T-cell (primary cell): ENCODE results near the gene CNEP1R1. TPM values are rescaled to one million over a fixed set of nuclear protein-coding genes. Genes with fewer than 3 reads are reported as not detected.

ENCODE experiments used
- ATAC-seq, 4 experiments: fragments of 200-7000 bp in 3 of 4; fragments of 150-1000 bp in 1 of 4; cut with Tn5 transposase; replicated peaks in 1 of 4; 1 replicate in 3 of 4; 2 replicates in 1 of 4; pipeline ENCODE4 v1.10.0; 2021; ENCODE audit warnings: moderate library complexity in 3 of 4, mild to moderate bottlenecking in 2 of 4, moderate number of reproducible peaks in 1 of 4
- CTCF ChIA-PET, 2 donors: fragments of 300-600 bp; sonication (Branson Sonifier 250); formaldehyde crosslinking; loops; one replicate each; lab custom pipeline; 2022; ENCODE audit warnings: antibody characterized with exemption in 2 of 2; lab: Charles Lee
- POLR2A ChIA-PET, 2 donors: fragments of 300-600 bp; sonication (Branson Sonifier 250); formaldehyde crosslinking; loops; one replicate each; lab custom pipeline; 2022; ENCODE audit warnings: antibody characterized with exemption in 2 of 2; lab: Charles Lee
- DNase-seq, 35 experiments: peaks; one replicate each; pipeline versions ENCODE4 v3.0.0 to v3.0.0-alpha.2; 2013 to 2023
- H3K27ac ChIP-seq: one replicate; pipeline ENCODE4 v1.5.1; 2013; ENCODE audit warnings: low read length
- H3K27me3 ChIP-seq, 2 experiments: replicated peaks in 1 of 2; 1 replicate in 1 of 2; 2 replicates in 1 of 2; pipeline versions ENCODE4 v1.6.1 to v1.7.0; 2013; ENCODE audit warnings: low read length in 1 of 2, mixed read lengths in 1 of 2; ENCODE audit not compliant: control insufficient read depth in 2 of 2, insufficient read depth in 2 of 2; ENCODE audit errors: extremely low read depth in 1 of 2
- H3K36me3 ChIP-seq, 2 donors: 1 replicate in 1 of 2; 2 replicates in 1 of 2; pipeline versions ENCODE4 v1.6.1 to v1.7.0; 2013; ENCODE audit warnings: low read length in 1 of 2; ENCODE audit not compliant: control insufficient read depth in 2 of 2, insufficient read depth in 1 of 2; ENCODE audit errors: extremely low read depth in 1 of 2
- H3K4me1 ChIP-seq, 2 experiments: 1 replicate in 1 of 2; 2 replicates in 1 of 2; pipeline versions ENCODE4 v1.6.1 to v1.7.0; 2013; ENCODE audit warnings: low read length in 2 of 2, mixed read lengths in 1 of 2; ENCODE audit not compliant: insufficient read depth in 2 of 2, control insufficient read depth in 1 of 2; ENCODE audit errors: extremely low read depth in 1 of 2
- H3K4me3 ChIP-seq, 2 donors: 1 replicate in 1 of 2; 2 replicates in 1 of 2; pipeline versions ENCODE4 v1.5.1 to v1.7.0; 2013; ENCODE audit warnings: mild to moderate bottlenecking in 2 of 2, low read length in 1 of 2, moderate library complexity in 1 of 2; ENCODE audit not compliant: control insufficient read depth in 1 of 2; ENCODE audit errors: extremely low read depth in 1 of 2
- H3K9me3 ChIP-seq: 2 replicates; pipeline ENCODE4 v1.7.0; 2013
- H3K27ac Mint-ChIP-seq, 2 donors: one replicate each; pipeline ENCODE4 v1.8.0; 2020 to 2021; ENCODE audit warnings: mild to moderate bottlenecking in 2 of 2, mixed read lengths in 2 of 2
- H3K27me3 Mint-ChIP-seq, 2 donors: one replicate each; pipeline ENCODE4 v1.8.0; 2021 to 2022; ENCODE audit warnings: mixed read lengths in 2 of 2
- H3K36me3 Mint-ChIP-seq: one replicate; pipeline ENCODE4 v1.8.0; 2021; ENCODE audit warnings: mixed read lengths
- H3K4me1 Mint-ChIP-seq, 3 donors: one replicate each; pipeline ENCODE4 v1.8.0; 2020 to 2022; ENCODE audit warnings: mixed read lengths in 3 of 3, mild to moderate bottlenecking in 1 of 3
- H3K4me3 Mint-ChIP-seq, 3 donors: one replicate each; pipeline ENCODE4 v1.8.0; 2020 to 2022; ENCODE audit warnings: mild to moderate bottlenecking in 3 of 3, mixed read lengths in 3 of 3, moderate library complexity in 3 of 3
- H3K9me3 Mint-ChIP-seq, 3 donors: one replicate each; pipeline ENCODE4 v1.8.0; 2020 to 2022; ENCODE audit warnings: mixed read lengths in 3 of 3
- WGBS: methylation state at CpG from one replicate; pipeline ENCODE4 v1.1.5; 2013; ENCODE audit warnings: missing lambda C conversion rate; ENCODE audit not compliant: insufficient coverage; 5-methylcytosine and 5-hydroxymethylcytosine counted together
- total RNA-seq, 35 experiments: library from RNA in 6 of 35; stranded (reverse) in 6 of 35; fragments of 120-200 nt in 1 of 35; gene quantifications; one replicate each; pipeline versions ENCODE4 v1.2.1 to v1.2.4 and lab custom pipeline; 2013 to 2026

The CNEP1R1 gene
- total RNA-seq, 5 donors from 2014 or later (not counting 1 experiment from before 2014, with no cell fraction given): 26.7 to 32.9 (median 27.5) TPM

- no peaks in the 10 kb centered on the region for H3K27me3 Mint-ChIP-seq
- peaks cover 0 to 2% of the 10 kb centered on the region in 2 experiments for H3K27me3 ChIP-seq
- no peak overlapping the region for H3K4me3 Mint-ChIP-seq
- no peak overlapping the region for H3K27ac ChIP-seq
- no peaks in the 10 kb centered on the region for H3K4me1 ChIP-seq
- POLR2A ChIA-PET: no interaction called here
- H3K4me1 Mint-ChIP-seq: no peaks in the 10 kb centered on the region
- H3K27ac Mint-ChIP-seq: no peak overlapping the region
- no peak for DNase-seq
- 68% methylated on average over 2 of the region's 5 CpGs for WGBS
- H3K9me3 ChIP-seq: no peaks in the 10 kb centered on the region
- no peaks in the 10 kb centered on the region for H3K9me3 Mint-ChIP-seq
- no peaks in the 10 kb centered on the region for H3K36me3 Mint-ChIP-seq
- H3K36me3 ChIP-seq: no peaks in the 10 kb centered on the region
- ATAC-seq: no peak
- CTCF ChIA-PET: no interaction called here
- no peak overlapping the region for H3K4me3 ChIP-seq
These were observed 37.6 kb upstream of the CNEP1R1 start for GRCh38 chr16:49987381-49987780.

DNA sequence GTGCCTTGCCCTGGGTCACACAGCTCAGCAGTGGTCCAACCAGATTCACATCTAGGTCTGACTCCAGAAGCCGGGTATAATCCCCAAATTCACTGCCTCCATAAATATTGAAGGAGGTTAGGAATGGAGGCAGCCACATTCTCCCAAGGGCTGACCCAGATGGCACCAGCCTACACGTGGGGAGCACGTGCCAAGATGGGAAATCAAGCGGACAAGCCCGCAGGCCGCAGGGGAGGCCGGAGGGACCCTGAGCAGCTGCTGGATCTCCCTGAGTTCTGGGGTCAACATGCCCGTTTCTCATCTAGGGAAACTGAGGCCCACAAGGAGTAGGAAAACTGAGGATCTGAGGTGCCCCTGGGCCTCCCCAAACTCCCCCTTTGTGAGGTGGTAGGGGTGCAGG is 32.2 kb upstream of the CNEP1R1 start:
- ChIA-PET CTCF (no interaction called here), POLR2A (no interaction called here)
- no peaks in the 10 kb centered on the region for H3K9me3 Mint-ChIP-seq
- peaks cover 2 to 11% of the 10 kb centered on the region in 2 experiments for H3K27me3 ChIP-seq
- H3K4me3 Mint-ChIP-seq: no peak overlapping the region
- peaks cover 0 to 6% of the 10 kb centered on the region in 2 donors for H3K27me3 Mint-ChIP-seq
- H3K9me3 ChIP-seq: no peaks in the 10 kb centered on the region
- no peaks in the 10 kb centered on the region for H3K4me1 Mint-ChIP-seq
- H3K27ac Mint-ChIP-seq: no peak overlapping the region
- H3K4me1 ChIP-seq: no peaks in the 10 kb centered on the region
- WGBS: 83% methylated on average over 7 of the region's 8 CpGs
- no peak for DNase-seq
- H3K36me3 ChIP-seq: no peaks in the 10 kb centered on the region
- no peak for ATAC-seq
- H3K27ac ChIP-seq: no peak overlapping the region
- H3K36me3 Mint-ChIP-seq: no peaks in the 10 kb centered on the region
- no peak overlapping the region for H3K4me3 ChIP-seq

DNA sequence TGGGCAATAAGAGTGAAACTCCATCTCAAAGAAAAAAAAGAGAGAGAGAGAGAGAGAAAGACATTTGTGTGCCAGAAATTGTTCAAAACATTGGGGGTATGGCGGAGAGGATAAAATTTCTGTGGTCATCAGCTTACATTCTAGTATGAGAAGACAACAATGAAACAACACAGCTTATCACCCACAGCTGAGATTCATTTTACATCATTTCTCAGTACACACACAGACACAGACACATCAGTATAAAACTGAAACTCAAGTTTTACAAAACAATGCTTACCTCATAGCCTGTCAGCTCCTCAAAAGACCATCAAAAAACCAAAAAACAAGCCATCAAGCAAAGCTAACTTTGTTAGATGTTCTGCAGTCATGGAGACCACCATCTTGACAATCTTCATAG is 31.4 kb upstream of the CNEP1R1 start:
- no peak overlapping the region for H3K4me3 Mint-ChIP-seq
- POLR2A ChIA-PET: interaction anchor here in 1 of 2 donors (0.5 kb wide), 1 partner anchor 813 kb away, joined by 3 read pairs; no protein-coding TSS in a partner anchor
- Histone ChIP-seq H3K27ac (no peak overlapping the region), H3K9me3 (no peaks in the 10 kb centered on the region), H3K27me3 (peaks cover 2 to 11% of the 10 kb centered on the region in 2 experiments), H3K4me1 (no peaks in the 10 kb centered on the region), H3K36me3 (no peaks in the 10 kb centered on the region), H3K4me3 (no peak overlapping the region)
- DNase-seq: no peak
- no peak for ATAC-seq
- peaks cover 0 to 10% of the 10 kb centered on the region in 2 donors for H3K27me3 Mint-ChIP-seq
- no peak overlapping the region for H3K27ac Mint-ChIP-seq
- no peaks in the 10 kb centered on the region for H3K9me3 Mint-ChIP-seq
- CTCF ChIA-PET: no interaction called here
- WGBS: no CpG with 5 or more reads among the region's 1 CpG
- H3K4me1 Mint-ChIP-seq: no peaks in the 10 kb centered on the region
- no peaks in the 10 kb centered on the region for H3K36me3 Mint-ChIP-seq

DNA sequence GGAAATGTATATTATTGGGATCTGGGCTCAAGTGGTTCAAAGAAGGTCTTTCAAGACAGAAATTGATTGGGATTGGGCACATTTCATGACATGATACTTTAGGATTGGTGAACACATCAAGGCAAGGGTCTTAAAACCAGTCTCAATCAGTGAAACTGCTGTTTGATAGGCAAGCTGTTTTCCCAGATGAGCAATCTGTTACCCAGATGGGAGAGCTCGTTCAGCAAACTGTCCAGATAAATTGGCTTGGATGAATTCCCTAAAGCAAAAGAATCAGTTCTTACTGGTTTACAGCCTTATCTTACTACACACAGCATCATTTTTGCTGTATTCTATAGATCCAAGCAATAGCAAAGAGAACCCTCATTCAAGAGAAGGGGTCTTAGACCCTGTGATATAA is 31.0 kb upstream of the CNEP1R1 start:
- no peak overlapping the region for H3K27ac Mint-ChIP-seq
- no peaks in the 10 kb centered on the region for H3K4me1 Mint-ChIP-seq
- no peaks in the 10 kb centered on the region for H3K4me1 ChIP-seq
- no peak overlapping the region for H3K4me3 Mint-ChIP-seq
- H3K27me3 ChIP-seq: peaks cover 2 to 11% of the 10 kb centered on the region in 2 experiments
- DNase-seq: no peak
- POLR2A ChIA-PET: no interaction called here
- no peaks in the 10 kb centered on the region for H3K36me3 Mint-ChIP-seq
- H3K9me3 ChIP-seq: no peaks in the 10 kb centered on the region
- ATAC-seq: no peak
- WGBS: no CpG with 5 or more reads among the region's 1 CpG
- H3K4me3 ChIP-seq: no peak overlapping the region
- no peaks in the 10 kb centered on the region for H3K9me3 Mint-ChIP-seq
- CTCF ChIA-PET: no interaction called here
- peaks cover 1 to 14% of the 10 kb centered on the region in 2 donors for H3K27me3 Mint-ChIP-seq
- no peaks in the 10 kb centered on the region for H3K36me3 ChIP-seq
- no peak overlapping the region for H3K27ac ChIP-seq

DNA sequence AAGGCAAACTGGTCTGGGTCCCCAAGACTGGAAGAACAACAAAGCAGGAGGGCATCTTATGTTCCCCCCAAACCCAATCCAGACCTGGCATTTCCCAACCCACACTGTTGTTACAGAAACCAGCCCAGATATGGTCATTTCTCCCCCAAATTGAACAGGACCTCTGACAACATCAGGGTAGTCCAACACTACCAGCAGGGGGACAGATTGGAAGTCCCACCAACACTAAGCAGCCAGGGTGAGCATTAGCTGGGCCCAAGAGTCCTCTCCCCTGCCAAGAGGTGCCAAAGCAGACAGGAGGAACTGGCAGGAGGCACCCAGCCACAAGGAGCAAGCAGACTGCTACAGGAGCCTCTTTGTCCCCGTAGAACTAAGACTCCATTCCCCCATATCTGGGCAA is 29.3 kb upstream of the CNEP1R1 start:
- Mint-ChIP-seq H3K4me1 (no peaks in the 10 kb centered on the region), H3K36me3 (no peaks in the 10 kb centered on the region), H3K9me3 (no peaks in the 10 kb centered on the region), H3K27ac (no peak overlapping the region), H3K27me3 (peaks cover 5 to 20% of the 10 kb centered on the region in 2 donors), H3K4me3 (no peak overlapping the region)
- ChIA-PET CTCF (no interaction called here), POLR2A (no interaction called here)
- Histone ChIP-seq H3K36me3 (no peaks in the 10 kb centered on the region), H3K4me1 (no peaks in the 10 kb centered on the region), H3K27ac (no peak overlapping the region), H3K4me3 (no peak overlapping the region), H3K27me3 (peaks cover 2 to 11% of the 10 kb centered on the region in 2 experiments), H3K9me3 (no peaks in the 10 kb centered on the region)
- DNase-seq (no peak), ATAC-seq (no peak)
- WGBS: 50% methylated on average over 1 of the region's 1 CpG

DNA sequence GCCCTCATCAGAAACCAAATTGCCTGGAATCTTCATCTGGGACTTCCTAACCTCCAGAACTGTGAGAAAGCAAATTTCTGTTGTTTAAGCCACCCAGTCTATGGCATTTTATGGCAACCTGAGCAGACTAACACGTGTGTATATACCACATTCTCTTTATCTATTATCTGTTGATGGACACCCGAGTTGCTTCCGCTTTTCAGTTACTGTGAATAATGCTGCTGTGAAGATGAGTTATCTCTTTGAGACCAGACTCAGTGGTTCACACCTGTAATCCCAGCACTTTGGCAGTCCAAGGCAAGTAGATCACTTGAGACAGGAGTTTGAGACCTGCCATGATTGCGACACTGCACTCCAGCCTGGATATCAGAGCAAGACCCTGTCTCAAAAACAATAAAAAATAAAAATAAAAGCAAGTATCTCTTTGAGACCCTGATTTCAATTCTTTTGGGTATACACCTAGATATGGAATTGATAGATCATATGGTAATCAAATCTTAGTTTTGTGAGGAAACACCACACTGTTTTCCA is 27.2 kb upstream of the CNEP1R1 start:
- CTCF ChIA-PET: interaction anchor here in 1 of 2 donors (0.8 kb wide), 1 partner anchor 668 kb away, joined by 3 read pairs; no protein-coding TSS in a partner anchor
- DNase-seq: no peak
- no peak overlapping the region for H3K4me3 Mint-ChIP-seq
- Histone ChIP-seq H3K27ac (no peak overlapping the region), H3K27me3 (peaks cover 2 to 10% of the 10 kb centered on the region in 2 experiments), H3K4me3 (no peak overlapping the region), H3K4me1 (no peaks in the 10 kb centered on the region), H3K9me3 (no peaks in the 10 kb centered on the region), H3K36me3 (no peaks in the 10 kb centered on the region)
- H3K27ac Mint-ChIP-seq: no peak overlapping the region
- no peak for ATAC-seq
- H3K9me3 Mint-ChIP-seq: no peaks in the 10 kb centered on the region
- H3K4me1 Mint-ChIP-seq: no peaks in the 10 kb centered on the region
- POLR2A ChIA-PET: no interaction called here
- WGBS: no CpG with 5 or more reads among the region's 4 CpGs
- H3K36me3 Mint-ChIP-seq: no peaks in the 10 kb centered on the region
- H3K27me3 Mint-ChIP-seq: peaks cover 10 to 20% of the 10 kb centered on the region in 2 donors
